Sigmoid colon (tissue), 7 donors: Measurements from ENCODE around the gene ZFP36L2. TPM values are rescaled to one million over a fixed set of nuclear protein-coding genes. Genes with fewer than 3 reads are reported as not detected.

Source experiments
- DNase-seq: peaks from one replicate; pipeline ENCODE4 v3.0.0-alpha.2; 2019
- H3K27ac ChIP-seq, 4 donors: fragments of 200-600 bp; sonication (generic); one replicate each; pipeline ENCODE4 v1.5.1; 2016 to 2019; ENCODE audit warnings: mild to moderate bottlenecking in 1 of 4
- H3K27me3 ChIP-seq, 3 donors: fragments of 200-600 bp; sonication (generic); one replicate each; pipeline ENCODE4 v1.5.1; 2019; ENCODE audit warnings: mild to moderate bottlenecking in 1 of 3
- H3K36me3 ChIP-seq, 4 donors: fragments of 200-600 bp; sonication (generic); one replicate each; pipeline ENCODE4 v1.5.1; 2016 to 2019
- H3K4me1 ChIP-seq, 4 donors: fragments of 200-600 bp; sonication (generic); one replicate each; pipeline ENCODE4 v1.5.1; 2017 to 2019
- H3K4me3 ChIP-seq, 4 donors: fragments of 200-600 bp; sonication (generic); one replicate each; pipeline ENCODE4 v1.5.1; 2017 to 2019; ENCODE audit warnings: mild to moderate bottlenecking in 2 of 4, moderate library complexity in 1 of 4
- H3K9me3 ChIP-seq, 4 donors: fragments of 200-600 bp in 3 of 4; sonication (generic) in 3 of 4; one replicate each; pipeline versions ENCODE4 v1.5.1 to v1.6.1; 2013 to 2019
- CTCF ChIP-seq, 4 experiments: fragments of 450-650 bp in 3 of 4; fragments of 200-600 bp in 1 of 4; IDR thresholded peaks; one replicate each; pipeline ENCODE4 v1.5.1; 2016 to 2019; ENCODE audit warnings: antibody characterized with exemption in 4 of 4, mild to moderate bottlenecking in 3 of 4, moderate library complexity in 2 of 4
- EP300 ChIP-seq, 4 donors: sonication (generic); formaldehyde crosslinking; IDR thresholded peaks; one replicate each; pipeline ENCODE4 v1.6.1; 2017; ENCODE audit warnings: antibody characterized with exemption in 4 of 4
- POLR2A ChIP-seq, 2 donors: fragments of 450-650 bp; IDR thresholded peaks; one replicate each; pipeline ENCODE4 v1.6.1; 2016; ENCODE audit warnings: antibody characterized with exemption in 2 of 2, mild to moderate bottlenecking in 2 of 2, moderate library complexity in 2 of 2
- POLR2AphosphoS5 ChIP-seq, 4 donors: sonication (generic); formaldehyde crosslinking; IDR thresholded peaks; one replicate each; pipeline ENCODE4 v1.6.1; 2017; ENCODE audit warnings: antibody characterized with exemption in 4 of 4
- WGBS, 2 donors: extraction: QIAGEN DNeasy Blood & Tissue Kit; methylation state at CpG; one replicate each; pipeline ENCODE4 v1.1.7; 2013; 5-methylcytosine and 5-hydroxymethylcytosine counted together
- intact Hi-C: fragments of 100-400 bp; cut with DNase I; formaldehyde crosslinking; loops from one replicate; pipeline ENCODE4 v1.15.1; 2023
- polyA plus RNA-seq, 3 donors: library from polyadenylated mRNA; stranded (reverse); fragments of 200-250 nt; gene quantifications; one replicate each; pipeline ENCODE4 v1.2.3, GENCODE V29; 2013
- total RNA-seq, 4 donors: library from RNA; depleted of rRNA; stranded (reverse); fragments of >200 nt; gene quantifications; one replicate each; pipeline ENCODE4 v1.1.0, GENCODE V29; 2016
- donor health status: healthy with polysubstance abuse.
- donor health status: Bipolar disorder and iron deficiency.
- donor health status: healthy.

Gene ZFP36L2
- total and polyA plus RNA-seq, 7 donors: 59.8 to 120 (median 97.3) TPM

DNA sequence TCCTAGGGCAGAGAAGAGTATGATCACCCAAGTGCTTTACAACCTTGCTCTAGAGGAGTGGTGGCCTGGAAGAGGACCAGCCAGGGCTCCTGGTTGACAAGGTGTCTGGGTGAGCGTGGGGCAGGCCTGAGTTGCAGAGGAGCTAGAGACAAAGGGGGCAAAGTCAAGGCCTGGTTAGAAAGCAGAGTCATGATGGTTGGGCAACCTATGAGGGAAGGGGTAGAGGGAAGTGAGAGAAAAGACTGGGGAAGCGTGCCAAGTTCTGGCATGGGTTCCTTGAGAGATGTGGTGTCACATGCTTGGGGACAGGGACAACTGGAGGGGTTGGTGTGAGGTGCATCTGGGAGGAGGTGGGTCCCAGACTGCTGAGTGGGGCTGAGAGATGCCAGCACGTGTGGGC, 13.5 kb downstream of the ZFP36L2 start:
- no peaks in the 10 kb centered on the region for H3K27me3 ChIP-seq
- H3K36me3 ChIP-seq: no peaks in the 10 kb centered on the region
- TF ChIP-seq POLR2AphosphoS5 (IDR thresholded peaks at IDR 0.05): peak in 1 of 4 donors; percentile 9
- TF ChIP-seq POLR2A (IDR thresholded peaks at IDR 0.05): no peak
- TF ChIP-seq CTCF (IDR thresholded peaks at IDR 0.05): no peak
- no peaks in the 10 kb centered on the region for H3K9me3 ChIP-seq
- intact Hi-C loops: no loop called here
- 67 to 83% methylated on average over 3 of the region's 3 CpGs for WGBS, 2 donors
- peak; percentile 86 for DNase-seq
- H3K4me3 ChIP-seq: no peak overlapping the region
- H3K27ac ChIP-seq: peak overlapping the region in 3 of 4 donors; percentile 18 to 29 (median 26)
- H3K4me1 ChIP-seq: peaks cover 0 to 21% (median 19%) of the 10 kb centered on the region in 4 donors

DNA sequence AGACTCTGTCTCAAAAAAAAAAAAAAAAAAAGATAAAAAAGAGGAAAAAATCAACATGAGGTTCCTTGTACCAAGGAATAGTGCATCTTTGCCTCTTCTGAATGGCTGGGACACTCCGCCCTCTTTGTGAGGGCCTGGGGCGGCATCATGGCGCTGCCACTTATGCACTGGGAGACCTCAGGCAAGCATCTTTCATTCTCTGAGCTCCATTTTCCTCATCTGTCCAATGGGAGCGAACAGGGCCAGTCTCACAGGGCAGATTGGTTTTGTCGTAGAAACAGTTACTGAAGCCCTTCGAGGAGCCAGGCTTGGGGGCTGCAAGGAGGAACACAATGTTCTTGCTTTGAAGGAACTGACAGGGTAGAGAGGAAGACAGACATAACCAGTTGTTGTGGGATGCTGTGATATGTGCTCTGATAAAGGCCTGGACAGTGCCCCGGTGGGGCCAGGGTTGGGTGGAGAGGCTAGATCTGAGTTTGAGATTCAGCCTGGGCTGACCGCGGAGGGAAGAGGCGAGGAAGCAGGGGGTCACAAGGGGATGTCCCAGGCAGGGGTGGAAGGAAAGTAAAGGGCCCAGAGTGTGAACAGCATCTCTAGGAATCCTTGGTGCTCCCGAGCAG, 14.1 kb downstream of the ZFP36L2 start:
- Histone ChIP-seq H3K4me3 (no peak overlapping the region), H3K4me1 (peaks cover 0 to 14% (median 13%) of the 10 kb centered on the region in 4 donors), H3K9me3 (no peaks in the 10 kb centered on the region), H3K27ac (peak overlapping the region in 2 of 4 donors; percentile 26 to 29), H3K27me3 (no peaks in the 10 kb centered on the region), H3K36me3 (no peaks in the 10 kb centered on the region)
- 85 to 95% methylated on average over 11 of the region's 11 CpGs for WGBS, 2 donors
- DNase-seq: no peak
- TF ChIP-seq POLR2AphosphoS5 (IDR thresholded peaks at IDR 0.05): no peak
- TF ChIP-seq POLR2A (IDR thresholded peaks at IDR 0.05): no peak
- no peak for TF ChIP-seq EP300 (IDR thresholded peaks at IDR 0.05)
- TF ChIP-seq CTCF (IDR thresholded peaks at IDR 0.05): no peak
- intact Hi-C loops: no loop called here

DNA sequence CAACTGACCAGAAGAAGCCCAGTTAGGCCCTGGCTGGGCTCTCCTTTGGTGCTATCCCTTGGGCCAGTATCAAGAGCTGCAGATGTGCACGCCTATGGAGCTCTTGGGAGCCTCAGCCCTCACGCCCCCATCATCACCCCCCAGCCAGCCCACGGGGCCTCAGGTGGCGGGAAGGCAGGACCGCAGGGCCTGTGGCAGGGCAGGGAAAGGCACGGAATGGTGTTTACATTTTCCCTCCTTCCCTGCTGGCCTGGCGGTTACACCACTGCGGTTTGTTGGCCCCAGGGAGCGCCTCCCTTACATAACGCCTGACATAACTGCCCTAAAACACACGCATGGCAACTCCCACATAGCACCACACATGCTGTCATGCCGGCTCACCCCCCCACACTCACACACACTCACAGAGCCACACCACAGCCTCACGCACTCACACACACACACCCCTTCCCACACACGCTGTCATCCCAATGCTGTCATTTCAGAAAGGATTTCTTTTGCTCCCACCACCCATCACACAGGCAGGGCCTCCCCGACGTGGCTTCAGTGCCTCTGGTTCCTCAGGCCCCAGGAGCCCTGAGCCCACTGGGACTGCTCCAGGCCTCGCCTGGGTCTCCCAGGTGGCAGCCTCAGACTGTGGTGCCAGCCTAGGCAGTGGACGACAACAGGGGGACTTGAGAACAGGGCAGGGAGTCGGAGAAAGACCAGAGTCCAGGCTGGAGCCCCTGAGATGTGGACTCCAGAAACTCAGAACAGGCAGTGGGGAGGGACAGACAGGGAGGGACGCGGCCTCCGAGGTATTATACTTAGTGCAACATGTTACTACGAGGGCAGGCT, 15.7 kb downstream of the ZFP36L2 start:
- H3K27ac ChIP-seq: peak overlapping the region; percentile 45 to 55 (median 47)
- DNase-seq: peak; percentile 82
- H3K36me3 ChIP-seq: no peaks in the 10 kb centered on the region
- H3K9me3 ChIP-seq: no peaks in the 10 kb centered on the region
- TF ChIP-seq POLR2A (IDR thresholded peaks at IDR 0.05): no peak
- no peak for TF ChIP-seq EP300 (IDR thresholded peaks at IDR 0.05)
- no peak for TF ChIP-seq CTCF (IDR thresholded peaks at IDR 0.05)
- TF ChIP-seq POLR2AphosphoS5 (IDR thresholded peaks at IDR 0.05): peak in 3 of 4 donors; percentile 8 to 50 (median 19)
- no peaks in the 10 kb centered on the region for H3K27me3 ChIP-seq
- H3K4me3 ChIP-seq: no peak overlapping the region
- intact Hi-C loops: no loop called here
- WGBS, 2 donors: 40 to 50% methylated on average over 23 of the region's 23 CpGs
- peaks cover 0 to 14% (median 12%) of the 10 kb centered on the region in 4 donors for H3K4me1 ChIP-seq

DNA sequence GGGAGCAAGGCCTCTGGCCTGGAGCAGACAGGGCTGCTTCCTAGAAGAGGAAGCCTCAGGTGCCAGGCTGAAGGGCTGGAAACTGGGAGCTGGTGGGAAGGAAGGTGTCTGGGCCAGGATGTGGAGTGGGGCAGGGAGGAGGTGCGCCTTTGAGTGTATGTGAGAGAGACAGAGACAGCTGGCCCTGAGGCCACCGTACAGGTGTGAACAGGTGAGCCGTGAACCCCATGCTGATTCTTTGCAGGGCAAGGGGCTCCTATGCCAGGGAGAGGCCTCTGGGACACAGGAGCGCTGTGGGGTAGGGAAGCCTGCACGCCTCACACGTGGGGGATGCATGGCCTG, 16.3 kb downstream of the ZFP36L2 start:
- peaks cover 0 to 14% (median 12%) of the 10 kb centered on the region in 4 donors for H3K4me1 ChIP-seq
- no peak for TF ChIP-seq EP300 (IDR thresholded peaks at IDR 0.05)
- no peak for TF ChIP-seq CTCF (IDR thresholded peaks at IDR 0.05)
- TF ChIP-seq POLR2AphosphoS5 (IDR thresholded peaks at IDR 0.05): no peak
- TF ChIP-seq POLR2A (IDR thresholded peaks at IDR 0.05): no peak
- H3K4me3 ChIP-seq: no peak overlapping the region
- intact Hi-C loops: no loop called here
- no peaks in the 10 kb centered on the region for H3K36me3 ChIP-seq
- DNase-seq: no peak
- peak overlapping the region in 2 of 4 donors; percentile 6 to 55 for H3K27ac ChIP-seq
- no peaks in the 10 kb centered on the region for H3K27me3 ChIP-seq
- no peaks in the 10 kb centered on the region for H3K9me3 ChIP-seq
- WGBS, 2 donors: 65 to 78% methylated on average over 6 of the region's 6 CpGs
